Progenitor cell of endocrine pancreas (in vitro differentiated cells): ENCODE results near the gene MBD5. TPM values are rescaled to one million over a fixed set of nuclear protein-coding genes. Genes with fewer than 3 reads are reported as not detected.

Source experiments
- DNase-seq: peaks from one replicate; pipeline ENCODE4 v3.0.0; 2021; ENCODE audit warnings: low spot score; ENCODE audit not compliant: unreplicated experiment
- H3K27ac Mint-ChIP-seq: 2 replicates; pipeline ENCODE4 v1.8.0; 2021; ENCODE audit warnings: mild to moderate bottlenecking, moderate library complexity, mixed read lengths
- H3K27me3 Mint-ChIP-seq: 2 replicates; pipeline ENCODE4 v1.8.0; 2021; ENCODE audit warnings: mixed read lengths
- H3K36me3 Mint-ChIP-seq: 2 replicates; pipeline ENCODE4 v1.8.0; 2022; ENCODE audit warnings: mixed read lengths; ENCODE audit not compliant: insufficient read depth
- H3K4me1 Mint-ChIP-seq: 2 replicates; pipeline ENCODE4 v1.8.0; 2021; ENCODE audit warnings: low read depth, mixed read lengths
- H3K4me3 Mint-ChIP-seq: 2 replicates; pipeline ENCODE4 v1.8.0; 2021; ENCODE audit warnings: low read depth, mild to moderate bottlenecking, moderate library complexity, mixed read lengths
- H3K9me3 Mint-ChIP-seq: 2 replicates; pipeline ENCODE4 v1.8.0; 2021; ENCODE audit warnings: low read depth, mixed read lengths
- total RNA-seq: library from RNA; stranded (reverse); gene quantifications from 2 replicates; pipeline ENCODE4 v1.2.1, GENCODE V29; 2021
- TF ChIP-seq, protein P1 (sequence below): fragments of 200-600 bp; sonication (generic); IDR thresholded peaks from one replicate; pipeline ENCODE4 v1.5.0; 2021; ENCODE audit warnings: antibody characterized with exemption, mild to moderate bottlenecking; ENCODE audit not compliant: unreplicated experiment

The MBD5 gene
- total RNA-seq, 1 donor from 2014 or later = 65.6 TPM

DNA sequence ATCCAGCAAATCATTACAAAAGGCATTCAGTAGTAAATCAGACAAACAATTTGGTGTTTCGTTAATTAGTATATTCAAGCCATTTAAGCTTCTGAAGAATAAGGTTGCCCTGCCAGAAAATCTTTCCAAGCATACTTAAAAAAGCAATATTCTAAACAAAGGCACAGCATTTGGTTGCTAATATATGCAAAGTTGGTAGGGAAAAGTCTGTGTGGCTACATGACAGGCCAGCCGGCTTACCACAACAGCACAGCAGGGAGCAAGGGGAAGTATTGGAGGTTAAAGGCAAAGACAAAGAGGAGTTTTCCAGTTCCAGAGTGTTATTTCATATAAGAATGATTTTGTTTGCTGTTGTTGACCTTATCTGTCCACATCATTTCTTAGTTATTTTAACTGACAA, 282.3 kb downstream of the MBD5 start:
- H3K9me3 Mint-ChIP-seq = no peaks in the 10 kb centered on the region
- no peak for DNase-seq
- no peaks in the 10 kb centered on the region for H3K4me1 Mint-ChIP-seq
- no peaks in the 10 kb centered on the region for H3K27me3 Mint-ChIP-seq
- H3K36me3 Mint-ChIP-seq = peaks cover 4% of the 10 kb centered on the region
- H3K27ac Mint-ChIP-seq = no peak overlapping the region
- TF ChIP-seq, protein P1, sequence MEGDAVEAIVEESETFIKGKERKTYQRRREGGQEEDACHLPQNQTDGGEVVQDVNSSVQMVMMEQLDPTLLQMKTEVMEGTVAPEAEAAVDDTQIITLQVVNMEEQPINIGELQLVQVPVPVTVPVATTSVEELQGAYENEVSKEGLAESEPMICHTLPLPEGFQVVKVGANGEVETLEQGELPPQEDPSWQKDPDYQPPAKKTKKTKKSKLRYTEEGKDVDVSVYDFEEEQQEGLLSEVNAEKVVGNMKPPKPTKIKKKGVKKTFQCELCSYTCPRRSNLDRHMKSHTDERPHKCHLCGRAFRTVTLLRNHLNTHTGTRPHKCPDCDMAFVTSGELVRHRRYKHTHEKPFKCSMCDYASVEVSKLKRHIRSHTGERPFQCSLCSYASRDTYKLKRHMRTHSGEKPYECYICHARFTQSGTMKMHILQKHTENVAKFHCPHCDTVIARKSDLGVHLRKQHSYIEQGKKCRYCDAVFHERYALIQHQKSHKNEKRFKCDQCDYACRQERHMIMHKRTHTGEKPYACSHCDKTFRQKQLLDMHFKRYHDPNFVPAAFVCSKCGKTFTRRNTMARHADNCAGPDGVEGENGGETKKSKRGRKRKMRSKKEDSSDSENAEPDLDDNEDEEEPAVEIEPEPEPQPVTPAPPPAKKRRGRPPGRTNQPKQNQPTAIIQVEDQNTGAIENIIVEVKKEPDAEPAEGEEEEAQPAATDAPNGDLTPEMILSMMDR = no peak
- H3K4me3 Mint-ChIP-seq = no peak overlapping the region

DNA sequence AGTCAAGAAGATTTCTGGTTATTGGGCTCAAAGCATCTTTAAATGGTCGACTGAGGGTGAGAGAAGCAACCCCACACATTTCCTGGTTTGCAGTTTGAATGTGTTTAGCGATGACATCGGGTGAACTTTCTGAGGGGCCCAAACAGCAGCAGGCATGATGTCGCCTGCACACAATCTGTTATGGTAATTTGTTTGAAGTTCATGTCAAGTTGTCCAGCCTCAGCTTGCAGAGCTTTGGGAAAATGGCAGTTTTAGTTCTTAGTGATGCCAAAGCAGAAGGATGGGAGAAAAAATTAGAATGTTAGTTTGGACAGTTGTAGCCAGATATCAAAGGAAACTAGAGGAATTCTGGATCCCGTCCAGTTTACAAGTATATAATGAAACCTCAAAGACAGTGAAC, 284.6 kb downstream of the MBD5 start:
- no peaks in the 10 kb centered on the region for H3K27me3 Mint-ChIP-seq
- DNase-seq = no peak
- peaks cover 3% of the 10 kb centered on the region for H3K4me1 Mint-ChIP-seq
- TF ChIP-seq, protein P1 = no peak
- H3K4me3 Mint-ChIP-seq = no peak overlapping the region
- peaks cover 9% of the 10 kb centered on the region for H3K9me3 Mint-ChIP-seq
- peaks cover 12% of the 10 kb centered on the region for H3K36me3 Mint-ChIP-seq
- H3K27ac Mint-ChIP-seq = no peak overlapping the region

DNA sequence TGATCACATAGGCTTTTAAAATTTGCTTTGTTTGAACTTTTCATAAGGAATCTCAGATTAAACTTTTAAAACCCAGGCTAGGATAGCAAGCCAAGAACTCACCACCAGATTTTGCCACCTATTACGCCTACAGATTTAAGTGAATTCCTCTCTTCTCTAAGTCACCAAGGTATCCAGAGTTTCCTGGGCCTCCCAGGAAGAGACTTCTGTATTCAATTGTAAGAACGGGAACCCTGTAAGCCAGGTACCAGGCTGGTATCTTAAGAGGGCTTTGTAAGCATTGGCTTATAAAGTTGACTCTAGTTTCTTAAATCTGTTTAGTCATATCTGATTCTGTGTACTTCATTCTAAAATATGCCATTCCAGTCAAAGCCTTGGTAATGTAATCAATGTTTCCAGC, 285.1 kb downstream of the MBD5 start:
- Mint-ChIP-seq H3K4me1 (peaks cover 8% of the 10 kb centered on the region), H3K4me3 (no peak overlapping the region), H3K27ac (no peak overlapping the region), H3K27me3 (no peaks in the 10 kb centered on the region), H3K9me3 (peaks cover 9% of the 10 kb centered on the region), H3K36me3 (peaks cover 13% of the 10 kb centered on the region)
- no peak for DNase-seq
- TF ChIP-seq, protein P1 = no peak

DNA sequence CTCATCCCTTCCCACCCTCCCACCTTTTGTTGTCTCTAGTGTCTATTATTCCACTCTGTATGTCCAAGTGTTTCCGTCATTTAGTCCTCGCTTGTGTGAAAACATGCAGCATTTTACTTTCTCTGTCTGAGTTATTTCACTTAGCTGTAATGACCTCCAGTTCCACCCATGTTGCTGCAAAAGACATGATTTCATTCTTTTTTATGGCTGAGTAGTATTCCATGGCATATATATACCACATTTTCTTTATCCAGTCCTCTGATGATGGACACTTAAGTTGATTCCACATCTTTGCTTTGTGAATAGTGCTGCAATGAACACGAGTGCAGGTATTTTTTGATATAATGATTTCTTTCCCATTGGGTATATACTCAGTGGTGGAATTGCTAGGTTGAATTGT, 296.7 kb downstream of the MBD5 start:
- H3K4me3 Mint-ChIP-seq = no peak overlapping the region
- DNase-seq = no peak
- H3K27me3 Mint-ChIP-seq = no peaks in the 10 kb centered on the region
- no peak overlapping the region for H3K27ac Mint-ChIP-seq
- peaks cover 12% of the 10 kb centered on the region for H3K36me3 Mint-ChIP-seq
- H3K9me3 Mint-ChIP-seq = peaks cover 4% of the 10 kb centered on the region
- no peaks in the 10 kb centered on the region for H3K4me1 Mint-ChIP-seq
- TF ChIP-seq, protein P1 = no peak

DNA sequence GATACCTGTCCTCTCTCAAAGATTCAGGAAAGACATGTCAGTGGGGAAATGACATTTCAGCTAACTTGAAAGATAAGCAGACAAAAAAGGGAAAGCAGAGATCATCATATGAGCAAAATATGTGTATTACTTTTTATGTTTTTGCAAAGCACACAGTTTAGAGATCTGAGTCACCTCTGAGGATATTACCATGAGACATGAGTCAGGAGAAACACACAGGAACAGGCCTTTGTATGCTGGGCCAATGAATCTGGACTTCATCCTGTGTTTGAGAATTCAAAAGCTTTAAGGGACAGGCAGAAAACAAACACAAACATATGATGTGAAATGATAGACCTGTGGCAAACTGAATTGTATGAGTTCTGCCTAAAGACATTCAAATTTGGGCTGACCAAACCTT, 317.6 kb downstream of the MBD5 start:
- no peaks in the 10 kb centered on the region for H3K4me1 Mint-ChIP-seq
- H3K4me3 Mint-ChIP-seq = no peak overlapping the region
- no peak for DNase-seq
- no peaks in the 10 kb centered on the region for H3K27me3 Mint-ChIP-seq
- H3K36me3 Mint-ChIP-seq = peaks cover 25% of the 10 kb centered on the region
- TF ChIP-seq, protein P1 = no peak
- H3K27ac Mint-ChIP-seq = no peak overlapping the region
- H3K9me3 Mint-ChIP-seq = peaks cover 11% of the 10 kb centered on the region
